ENCODE results near the gene SOX5.
"Not testable (repeated sequence)": the region's sequence is repeated elsewhere in the genome, so short reads cannot be mapped to it uniquely, and the experiment has no call there.

The SOX5 gene

GRCh38 chr12:23831739-23832138 lies 117.7 kb downstream of the SOX5 start:
- no peak for ATAC-seq
- no peak for DNase-seq

GRCh38 chr12:23830210-23830609 lies 119.3 kb downstream of the SOX5 start:
- ATAC-seq: no peak

GRCh38 chr12:23827353-23827752 lies 122.1 kb downstream of the SOX5 start:
- DNase-seq: no peak
- ATAC-seq: no peak

More at GRCh38 chr12:23830210-23830609, 119.3 kb downstream of the SOX5 start:
- no peak for DNase-seq

GRCh38 chr12:23825124-23825523 lies 124.3 kb downstream of the SOX5 start:
- not testable (repeated sequence) for DNase-seq, ATAC-seq

- no peak for DNase-seq
- ATAC-seq: no peak
Observed at GRCh38 chr12:23824358-23824757, 125.1 kb downstream of the SOX5 start.

- ATAC-seq, DNase-seq: not testable (repeated sequence)
Observed at GRCh38 chr12:23822883-23823282, 126.6 kb downstream of the SOX5 start.

- DNase-seq: no peak
- ATAC-seq: no peak
Observed at GRCh38 chr12:23817345-23817744, 132.1 kb downstream of the SOX5 start.

- ATAC-seq (no peak), DNase-seq (no peak)
Observed at GRCh38 chr12:23816394-23816851, 133.0 kb downstream of the SOX5 start.

GRCh38 chr12:23815810-23816209 lies 133.7 kb downstream of the SOX5 start:
- ATAC-seq (no peak), DNase-seq (no peak)

GRCh38 chr12:23813206-23813605 lies 136.3 kb downstream of the SOX5 start:
- no peak for DNase-seq
- no peak for ATAC-seq

- DNase-seq: no peak
Observed at GRCh38 chr12:23810329-23810902, 139.1 kb downstream of the SOX5 start.

GRCh38 chr12:23803540-23803939 lies 145.9 kb downstream of the SOX5 start:
- ATAC-seq (no peak), DNase-seq (no peak)

More at GRCh38 chr12:23810329-23810902, 139.1 kb downstream of the SOX5 start:
- ATAC-seq: no peak

- DNase-seq (no peak), ATAC-seq (no peak)
Observed at GRCh38 chr12:23795494-23795893, 154.0 kb downstream of the SOX5 start.

- no peak for ATAC-seq
- DNase-seq: no peak
Observed at GRCh38 chr12:23781118-23781517, 168.4 kb downstream of the SOX5 start.

- no peak for DNase-seq
- no peak for ATAC-seq
Observed at GRCh38 chr12:23775208-23775607, 174.3 kb downstream of the SOX5 start.

GRCh38 chr12:23771240-23771949 lies 178.1 kb downstream of the SOX5 start:
- no peak for DNase-seq
- ATAC-seq: no peak

GRCh38 chr12:23770202-23770938 lies 179.1 kb downstream of the SOX5 start:
- no peak for ATAC-seq
- no peak for DNase-seq

GRCh38 chr12:23767834-23768233 lies 181.6 kb downstream of the SOX5 start:
- ATAC-seq: no peak
- no peak for DNase-seq

GRCh38 chr12:23763724-23764123 lies 185.7 kb downstream of the SOX5 start:
- ATAC-seq: no peak
- DNase-seq: no peak

- no peak for ATAC-seq
Observed at GRCh38 chr12:23760495-23760894, 189.0 kb downstream of the SOX5 start.

GRCh38 chr12:23758608-23759007 lies 190.9 kb downstream of the SOX5 start:
- ATAC-seq: no peak
- no peak for DNase-seq

More at GRCh38 chr12:23760495-23760894, 189.0 kb downstream of the SOX5 start:
- no peak for DNase-seq

- DNase-seq (no peak), ATAC-seq (no peak)
Observed at GRCh38 chr12:23757541-23757962, 191.9 kb downstream of the SOX5 start.

GRCh38 chr12:23756416-23756815 lies 193.1 kb downstream of the SOX5 start:
- no peak for DNase-seq
- no peak for ATAC-seq

Measured in stimulated activated naive CD8-positive, alpha-beta T cell treated with anti-CD3 and anti-CD28 coated beads, Interleukin-15, Interleukin-2, amounts not matched to agents 100 U/mL and 50 U/mL, for 24 hours (primary cell).